SK-N-MC (cell line): Measurements from ENCODE around the gene HUWE1.

Source experiments
- DNase-seq: peaks from one replicate; pipeline ENCODE4 v3.0.0-alpha.2; 2011; ENCODE audit warnings: low read depth, low spot score
- H3K27ac ChIP-seq: fragments of 200-600 bp; sonication (generic); 2 replicates; pipeline ENCODE4 v1.5.1; 2016; ENCODE audit warnings: mixed run types
- H3K36me3 ChIP-seq: fragments of 200-600 bp; sonication (generic); 2 replicates; pipeline ENCODE4 v1.6.1; 2017; ENCODE audit warnings: antibody characterized with exemption, low read length, mixed read lengths; ENCODE audit not compliant: insufficient read depth
- H3K4me3 ChIP-seq: fragments of 200-600 bp; sonication (generic); 2 replicates; pipeline ENCODE4 v1.5.1; 2016
- H3K9ac ChIP-seq: fragments of 200-600 bp; sonication (generic); 2 replicates; pipeline ENCODE4 v1.8.0; 2017; ENCODE audit warnings: mixed run types, mixed read lengths; ENCODE audit not compliant: insufficient read length
- H3K9me3 ChIP-seq: fragments of 200-600 bp; sonication (generic); 2 replicates; pipeline ENCODE4 v1.6.1; 2017; ENCODE audit warnings: low read depth, mild to moderate bottlenecking, antibody characterized with exemption, low read length, moderate library complexity, mixed read lengths
- EZH2 ChIP-seq: fragments of 200-600 bp; sonication (generic); IDR thresholded peaks from one replicate; pipeline ENCODE4 v1.6.1; 2017; ENCODE audit warnings: antibody characterized with exemption
- FOXP2 ChIP-seq: optimal IDR thresholded peaks from 2 replicates; pipeline ENCODE3; 2011; ENCODE audit warnings: mild to moderate bottlenecking, moderate library complexity; ENCODE audit not compliant: insufficient read depth; ENCODE audit errors: extremely low read length, control extremely low read depth
- POLR2AphosphoS5 ChIP-seq: IDR thresholded peaks from 2 replicates; pipeline ENCODE4 v1.6.1; 2012; ENCODE audit warnings: mild to moderate bottlenecking, low read depth, low read length, borderline replicate concordance

The HUWE1 gene

DNA sequence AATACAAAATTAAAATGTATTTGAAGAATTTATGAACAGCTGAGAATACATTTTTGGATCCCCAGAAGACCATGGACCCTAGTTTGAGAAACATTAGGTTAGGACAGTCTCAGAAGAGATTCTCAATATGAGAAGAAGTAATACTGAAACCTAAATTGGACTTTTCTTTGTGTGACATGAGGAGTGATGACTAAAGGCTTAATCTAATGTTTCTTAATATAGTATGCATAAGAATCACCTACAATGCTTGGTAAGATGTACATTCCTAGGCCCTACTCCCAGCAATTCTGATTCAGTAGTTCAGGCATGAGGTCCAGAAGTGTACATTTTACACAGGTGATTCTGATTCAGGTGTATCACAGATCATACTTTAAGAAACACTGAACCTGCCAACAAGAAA, 31.6 kb upstream of the HUWE1 start:
- H3K4me3 ChIP-seq, result no peak overlapping the region
- TF ChIP-seq EZH2 (no peak), FOXP2 (no peak), POLR2AphosphoS5 (no peak)
- H3K9me3 ChIP-seq, result no peaks in the 10 kb centered on the region
- no peak overlapping the region for H3K27ac ChIP-seq
- DNase-seq, result no peak
- no peaks in the 10 kb centered on the region for H3K36me3 ChIP-seq
- H3K9ac ChIP-seq, result no peak overlapping the region

DNA sequence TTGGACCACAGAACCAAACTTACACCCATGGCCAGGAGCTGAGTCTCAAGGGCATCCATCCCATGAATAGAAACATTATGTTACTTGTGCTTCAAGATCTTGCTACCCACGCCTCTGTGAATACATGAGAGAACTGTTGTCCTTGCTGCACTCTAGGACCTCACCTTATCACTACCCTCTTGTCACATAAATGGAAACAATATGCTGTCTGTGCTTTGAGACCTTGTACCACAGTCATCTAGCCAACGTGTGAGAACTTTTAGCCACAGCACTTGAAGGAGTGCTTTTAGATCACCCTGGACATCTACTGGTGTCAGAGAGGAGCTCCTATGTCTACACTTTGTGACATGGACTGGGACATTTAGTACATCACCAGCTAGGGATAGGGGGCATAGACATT, 30.7 kb upstream of the HUWE1 start:
- no peak for TF ChIP-seq EZH2
- no peak for DNase-seq
- Histone ChIP-seq H3K9ac (no peak overlapping the region), H3K27ac (no peak overlapping the region), H3K4me3 (no peak overlapping the region), H3K9me3 (no peaks in the 10 kb centered on the region), H3K36me3 (no peaks in the 10 kb centered on the region)

GRCh38 chrX:53716328-53717088, 30.0 kb upstream of the HUWE1 start:
- Histone ChIP-seq H3K4me3 (no peak overlapping the region), H3K9me3 (no peaks in the 10 kb centered on the region), H3K36me3 (no peaks in the 10 kb centered on the region), H3K27ac (no peak overlapping the region), H3K9ac (no peak overlapping the region)
- no peak for DNase-seq
- TF ChIP-seq FOXP2, result no peak
- TF ChIP-seq POLR2AphosphoS5, result no peak
- no peak for TF ChIP-seq EZH2

DNA sequence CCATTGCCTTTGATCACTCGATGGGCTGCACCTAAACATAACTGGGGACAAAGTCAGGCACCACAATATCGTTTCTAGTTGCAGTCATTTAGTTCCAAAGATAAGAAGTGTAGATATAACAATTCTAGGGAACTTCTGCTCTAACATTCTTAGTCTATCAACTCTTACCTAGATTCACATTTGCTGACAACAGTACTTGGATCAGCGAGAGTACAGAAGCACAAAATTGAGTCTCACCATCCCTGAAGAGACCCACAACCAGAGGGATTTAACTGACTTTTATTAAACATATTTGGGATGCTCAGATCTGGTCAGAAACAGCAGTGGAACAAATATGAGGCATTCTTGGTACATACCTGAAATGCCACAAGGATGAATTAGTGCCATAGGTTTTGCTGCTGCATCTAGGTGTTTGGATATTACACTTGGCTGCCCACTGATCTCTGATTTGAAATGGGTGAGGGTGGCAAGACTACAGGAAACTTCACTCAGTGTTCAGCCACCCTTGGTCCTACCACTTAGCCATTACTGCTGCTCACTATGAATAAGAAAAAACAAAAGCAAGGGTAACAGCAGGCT, 28.9 kb upstream of the HUWE1 start:
- H3K4me3 ChIP-seq, result no peak overlapping the region
- DNase-seq, result no peak
- no peak overlapping the region for H3K9ac ChIP-seq
- TF ChIP-seq FOXP2 (no peak), EZH2 (no peak), POLR2AphosphoS5 (no peak)
- no peaks in the 10 kb centered on the region for H3K36me3 ChIP-seq
- no peak overlapping the region for H3K27ac ChIP-seq
- H3K9me3 ChIP-seq, result no peaks in the 10 kb centered on the region

DNA sequence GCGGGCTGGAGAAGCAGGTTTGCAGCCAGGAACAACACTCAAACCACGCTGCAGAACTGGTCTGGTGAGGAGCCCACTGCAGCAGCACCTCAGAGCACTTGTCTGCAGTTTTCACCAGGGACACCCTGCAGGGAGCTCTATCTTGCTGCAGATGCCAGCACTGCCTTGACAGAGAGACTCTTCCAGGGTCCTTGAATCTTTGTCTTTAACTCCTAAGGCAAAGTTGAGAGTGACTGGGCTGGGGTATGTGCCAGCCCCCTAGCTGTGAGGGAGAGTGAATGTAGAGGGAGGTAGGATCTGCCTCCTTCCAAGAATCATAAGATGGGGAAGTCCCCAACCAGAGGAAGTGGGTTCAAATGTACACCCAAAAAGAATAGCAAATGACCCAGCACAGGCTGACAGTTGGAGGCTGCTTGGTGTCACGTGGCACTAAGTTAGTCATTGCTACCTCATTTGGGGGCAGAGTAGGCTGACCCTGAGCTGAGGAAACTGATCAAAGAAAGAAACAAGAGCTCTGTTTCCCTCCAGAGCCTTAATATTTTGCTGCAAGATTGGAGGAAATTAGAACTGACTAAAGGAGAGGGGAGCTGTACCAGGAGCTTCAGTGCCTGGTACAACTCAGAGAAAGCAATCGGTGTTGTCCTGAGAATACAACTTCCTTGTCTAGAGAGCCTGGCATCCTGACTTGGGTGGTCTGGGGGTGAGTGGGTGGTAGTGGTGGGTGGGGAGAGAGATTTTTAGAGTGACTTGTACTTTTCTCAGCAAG, 28.2 kb upstream of the HUWE1 start:
- Histone ChIP-seq H3K36me3 (no peaks in the 10 kb centered on the region), H3K27ac (no peak overlapping the region; the same call in 1 of the 2 replicates), H3K4me3 (no peak overlapping the region), H3K9ac (no peak overlapping the region), H3K9me3 (no peaks in the 10 kb centered on the region)
- TF ChIP-seq POLR2AphosphoS5 (no peak), FOXP2 (no peak), EZH2 (no peak)
- no peak for DNase-seq

- H3K27ac ChIP-seq, result peak overlapping the region; percentile 63; the same call in 1 of the 2 replicates
- H3K9ac ChIP-seq, result no peak overlapping the region
Measured at GRCh38 chrX:53713987-53714579, 27.6 kb upstream of the HUWE1 start.

GRCh38 chrX:53711436-53711835, 24.9 kb upstream of the HUWE1 start:
- no peak for DNase-seq
- Histone ChIP-seq H3K27ac (no peak overlapping the region), H3K9ac (no peak overlapping the region), H3K36me3 (no peaks in the 10 kb centered on the region), H3K4me3 (no peak overlapping the region), H3K9me3 (no peaks in the 10 kb centered on the region)
- no peak for TF ChIP-seq FOXP2
- no peak for TF ChIP-seq EZH2
- no peak for TF ChIP-seq POLR2AphosphoS5

More at GRCh38 chrX:53713987-53714579, 27.6 kb upstream of the HUWE1 start:
- Histone ChIP-seq H3K4me3 (no peak overlapping the region), H3K9me3 (no peaks in the 10 kb centered on the region), H3K36me3 (no peaks in the 10 kb centered on the region)
- TF ChIP-seq POLR2AphosphoS5, result no peak
- no peak for TF ChIP-seq EZH2
- no peak for TF ChIP-seq FOXP2
- DNase-seq, result no peak

- H3K4me3 ChIP-seq, result no peak overlapping the region
- TF ChIP-seq EZH2 (no peak), POLR2AphosphoS5 (no peak), FOXP2 (no peak)
- DNase-seq, result no peak
- H3K9me3 ChIP-seq, result no peaks in the 10 kb centered on the region
- H3K27ac ChIP-seq, result no peak overlapping the region
- no peaks in the 10 kb centered on the region for H3K36me3 ChIP-seq
- H3K9ac ChIP-seq, result no peak overlapping the region
Measured at GRCh38 chrX:53704854-53705253, 18.3 kb upstream of the HUWE1 start.
